GM12872 (cell line): Measurements from ENCODE around the gene CDC25B.
A peak's percentile ranks its signal among the peaks of the same experiment; 100 is the strongest.

ENCODE experiments used
- CTCF ChIP-seq: IDR thresholded peaks from 3 replicates; pipeline ENCODE4 v1.5.1; 2011; ENCODE audit warnings: low read depth, mild to moderate bottlenecking, low read length, moderate library complexity; ENCODE audit not compliant: insufficient read depth

The CDC25B gene

GRCh38 chr20:3765171-3765882 lies 30.8 kb upstream of the CDC25B start:
- no peak for TF ChIP-seq CTCF

- TF ChIP-seq CTCF, result no peak
These were observed 29.5 kb upstream of the CDC25B start for GRCh38 chr20:3766422-3767109.

- no peak for TF ChIP-seq CTCF
These were observed 29.0 kb upstream of the CDC25B start for GRCh38 chr20:3767110-3767426.

GRCh38 chr20:3767427-3768341 lies 28.4 kb upstream of the CDC25B start, which contains the start of gene ADISSP:
TSS of gene ADISSP (minus strand) at chr20:3767753. CDS start at chr20:3760100, 7,653 bp downstream.
- TF ChIP-seq CTCF, result peak; percentile 33; the same call in 1 of the 3 replicates

- TF ChIP-seq CTCF, result peak; percentile 80
These were observed 27.6 kb upstream of the CDC25B start for GRCh38 chr20:3768342-3769130.

- TF ChIP-seq CTCF, result no peak
These were observed 24.5 kb upstream of the CDC25B start for GRCh38 chr20:3771552-3772058.
